GM18867 (cell line): Measurements from ENCODE around the gene ARPC1A.
"Not testable (repeated sequence)": the region's sequence is repeated elsewhere in the genome, so short reads cannot be mapped to it uniquely, and the experiment has no call there.

Experiments
- ATAC-seq: cut with Tn5 transposase; IDR thresholded peaks from one replicate; pipeline ENCODE4 v1.9.1; 2021; ENCODE audit warnings: mild to moderate bottlenecking, moderate library complexity; ENCODE audit not compliant: unreplicated experiment

The ARPC1A gene

DNA sequence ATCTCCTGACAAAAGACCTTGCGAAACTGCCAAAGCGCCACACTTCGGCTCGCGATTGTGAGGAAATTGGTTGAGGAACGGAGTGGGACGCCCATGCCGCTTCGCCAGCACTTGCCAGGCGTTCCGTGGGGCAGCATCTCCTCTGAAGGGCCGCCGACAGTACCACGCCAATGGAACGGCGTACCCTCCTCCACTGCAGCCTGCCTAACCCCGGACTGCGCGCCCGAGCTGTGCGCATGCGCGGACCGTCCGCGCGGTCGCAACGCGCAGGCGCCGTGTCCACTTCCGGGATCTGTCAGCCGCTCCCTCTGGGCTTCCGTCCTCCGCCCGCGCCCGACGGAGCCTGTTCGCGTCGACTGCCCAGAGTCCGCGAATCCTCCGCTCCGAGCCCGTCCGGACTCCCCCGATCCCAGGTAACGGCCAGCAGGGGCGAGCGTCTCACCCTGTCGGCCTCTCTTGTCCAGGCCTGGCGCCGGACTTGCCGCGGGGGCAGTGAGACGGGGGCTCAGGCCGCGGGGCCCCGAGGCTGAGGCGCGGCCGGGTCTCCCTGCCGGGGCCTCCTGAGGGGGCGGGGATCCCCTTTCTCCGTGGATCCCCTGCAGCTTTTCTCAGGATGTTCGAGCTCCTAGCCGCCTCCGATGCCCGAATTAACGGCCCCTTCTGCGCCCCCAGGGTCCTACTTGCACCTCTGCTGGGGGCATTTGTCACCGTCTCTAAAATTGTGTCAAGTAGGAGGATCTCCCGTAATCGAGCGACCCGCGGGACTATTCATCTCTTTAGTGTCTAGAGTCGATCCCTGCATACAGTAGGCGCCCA is at the start of gene ARPC1A:
TSS of gene ARPC1A (plus strand) at position 307 of the 816 bp plus-strand sequence. CDS start 7,456 bp downstream, outside the sequence.
- ATAC-seq: peak; percentile 85

DNA sequence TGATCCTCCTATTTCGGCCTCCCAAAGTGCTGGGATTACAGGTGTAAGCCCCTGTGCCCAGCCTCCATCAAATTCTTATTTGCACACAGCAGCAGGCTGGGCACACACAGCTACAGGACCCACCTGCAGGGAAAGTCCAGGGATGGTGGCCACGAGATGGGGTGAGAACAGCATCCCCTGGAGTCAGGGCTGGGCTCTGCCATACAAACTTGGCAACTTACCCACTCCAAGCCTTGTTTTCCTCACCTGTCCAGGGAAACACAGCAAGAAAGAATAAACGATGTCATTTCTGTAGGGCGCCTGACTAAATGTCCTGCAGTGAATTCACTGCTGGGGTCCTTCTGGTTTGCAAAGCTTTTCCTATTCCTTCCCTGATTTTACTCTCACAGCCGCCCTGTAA is 47.5 kb upstream of the ARPC1A start:
- no peak for ATAC-seq

GRCh38 chr7:99284165-99284564 is 41.5 kb upstream of the ARPC1A start:
- ATAC-seq: not testable (repeated sequence)

- ATAC-seq: no peak
These were observed 37.7 kb upstream of the ARPC1A start for GRCh38 chr7:99287779-99288534.

- no peak for ATAC-seq
These were observed 36.5 kb upstream of the ARPC1A start for GRCh38 chr7:99289185-99289584.

DNA sequence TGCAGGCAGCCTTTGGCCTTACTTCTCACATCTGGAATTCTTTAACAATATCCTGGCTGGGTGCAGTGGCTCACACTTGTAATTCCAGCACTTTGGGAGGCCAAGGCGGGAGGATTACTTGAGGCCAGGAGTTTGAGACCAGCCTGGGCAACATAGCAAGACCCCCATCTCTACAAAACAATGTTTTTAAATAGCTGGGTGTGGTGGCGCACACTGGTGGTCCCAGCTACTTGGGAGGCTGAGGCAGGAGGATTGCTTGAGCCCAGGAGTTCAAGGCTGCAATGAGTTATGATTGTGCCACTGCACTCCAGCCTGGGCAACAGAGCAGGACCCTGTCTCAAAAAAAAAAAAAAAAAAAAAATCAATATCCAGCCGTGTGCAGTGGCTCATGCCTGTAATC is 35.5 kb upstream of the ARPC1A start:
- not testable (repeated sequence) for ATAC-seq

DNA sequence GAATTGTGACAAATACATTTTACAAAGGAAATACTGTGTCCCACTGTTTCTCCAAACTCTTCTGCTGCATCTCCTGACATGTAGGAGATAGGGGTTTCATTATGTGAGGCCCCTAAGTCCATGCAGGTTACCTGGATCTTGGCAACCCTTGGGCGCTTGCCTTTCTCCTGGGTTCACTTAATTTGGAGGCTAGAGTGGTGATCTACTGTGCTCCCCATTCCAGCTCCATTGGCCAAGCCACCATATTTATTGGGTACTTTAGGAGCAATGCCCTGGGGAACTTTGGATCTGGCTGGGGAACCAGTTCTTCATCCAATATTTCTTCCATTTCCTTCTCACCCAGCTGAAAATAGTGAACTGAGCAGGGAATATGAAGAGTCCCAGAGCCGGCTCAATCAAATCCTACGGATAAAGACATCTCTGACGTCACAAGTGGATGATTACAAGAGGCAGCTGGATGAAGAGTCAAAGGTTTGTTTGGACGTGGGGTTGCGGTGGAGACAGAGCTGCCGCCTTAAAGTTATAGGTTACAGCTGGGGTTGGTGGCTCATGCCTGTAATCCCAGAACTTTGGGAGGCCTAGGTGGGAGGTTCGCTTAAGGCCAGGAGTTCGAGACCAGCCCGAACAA is 34.6 kb upstream of the ARPC1A start:
- no peak for ATAC-seq

- ATAC-seq: no peak
These were observed 33.6 kb upstream of the ARPC1A start for GRCh38 chr7:99292127-99292526.

GRCh38 chr7:99293167-99293566 is 32.5 kb upstream of the ARPC1A start:
- ATAC-seq: no peak

- no peak for ATAC-seq
These were observed 32.0 kb upstream of the ARPC1A start for GRCh38 chr7:99293650-99294049.

GRCh38 chr7:99296471-99296870 is 29.2 kb upstream of the ARPC1A start:
- no peak for ATAC-seq

DNA sequence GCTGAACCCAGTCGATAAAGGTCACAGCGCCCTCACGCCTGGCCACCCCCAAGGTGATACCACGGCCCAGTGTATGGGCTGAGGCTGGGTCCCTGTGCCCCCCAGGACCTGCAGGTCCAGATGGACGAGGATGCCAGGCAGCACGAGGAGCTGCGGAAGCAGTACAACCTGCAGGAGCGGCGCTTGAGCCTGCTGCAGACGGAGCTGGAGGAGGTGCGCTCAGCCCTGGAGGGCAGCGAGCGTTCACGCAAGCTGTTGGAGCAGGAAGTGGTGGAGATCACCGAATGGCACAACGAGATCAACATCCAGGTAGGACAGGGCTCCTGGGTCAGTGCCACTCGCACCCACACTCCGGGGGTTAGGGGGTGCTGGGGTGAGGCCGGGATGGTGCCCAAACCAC is 24.2 kb upstream of the ARPC1A start:
- no peak for ATAC-seq

DNA sequence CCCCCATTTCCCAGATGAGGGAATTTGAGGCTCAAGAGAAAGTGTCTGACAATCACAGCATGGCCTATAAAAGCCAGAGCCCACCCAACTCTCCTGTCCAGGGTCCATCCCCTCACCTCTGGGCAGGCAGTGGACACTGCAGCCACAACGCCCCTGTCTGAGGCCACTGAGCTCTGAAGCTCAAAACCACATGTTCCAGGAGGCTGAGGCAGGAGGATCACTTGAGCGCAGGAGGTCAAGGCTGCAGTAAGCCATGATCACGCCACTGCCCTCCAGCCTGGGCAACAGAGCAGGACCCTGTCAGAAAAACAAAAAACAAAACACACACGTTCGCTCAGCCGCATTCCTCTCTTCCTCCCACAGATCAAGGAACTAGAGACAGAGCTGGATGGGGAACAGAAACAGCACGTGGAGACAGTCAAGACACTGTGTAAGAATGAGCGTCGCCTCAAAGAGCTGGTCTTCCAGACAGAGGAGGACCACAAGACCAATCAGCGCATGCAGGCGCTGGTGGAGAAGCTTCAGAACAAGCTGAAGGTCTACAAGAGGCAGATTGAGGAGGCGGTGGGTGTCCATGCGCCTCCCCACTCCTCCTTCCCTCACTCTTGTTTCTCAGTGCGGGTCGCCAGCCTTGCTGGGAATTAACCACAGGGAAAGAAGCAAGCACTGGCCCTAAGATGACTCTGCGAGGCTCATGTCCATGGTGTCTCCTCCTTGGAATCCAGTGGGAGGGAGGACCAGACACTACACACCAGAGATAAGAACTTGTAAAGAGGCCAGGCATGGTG is 20.0 kb upstream of the ARPC1A start:
- no peak for ATAC-seq

- ATAC-seq: no peak
These were observed 17.1 kb upstream of the ARPC1A start for GRCh38 chr7:99308461-99309074.

- ATAC-seq: no peak
These were observed 16.6 kb upstream of the ARPC1A start for GRCh38 chr7:99309111-99309510.

- no peak for ATAC-seq
These were observed 15.7 kb upstream of the ARPC1A start for GRCh38 chr7:99310004-99310403.

GRCh38 chr7:99311702-99312101 is 14.0 kb upstream of the ARPC1A start:
- no peak for ATAC-seq

DNA sequence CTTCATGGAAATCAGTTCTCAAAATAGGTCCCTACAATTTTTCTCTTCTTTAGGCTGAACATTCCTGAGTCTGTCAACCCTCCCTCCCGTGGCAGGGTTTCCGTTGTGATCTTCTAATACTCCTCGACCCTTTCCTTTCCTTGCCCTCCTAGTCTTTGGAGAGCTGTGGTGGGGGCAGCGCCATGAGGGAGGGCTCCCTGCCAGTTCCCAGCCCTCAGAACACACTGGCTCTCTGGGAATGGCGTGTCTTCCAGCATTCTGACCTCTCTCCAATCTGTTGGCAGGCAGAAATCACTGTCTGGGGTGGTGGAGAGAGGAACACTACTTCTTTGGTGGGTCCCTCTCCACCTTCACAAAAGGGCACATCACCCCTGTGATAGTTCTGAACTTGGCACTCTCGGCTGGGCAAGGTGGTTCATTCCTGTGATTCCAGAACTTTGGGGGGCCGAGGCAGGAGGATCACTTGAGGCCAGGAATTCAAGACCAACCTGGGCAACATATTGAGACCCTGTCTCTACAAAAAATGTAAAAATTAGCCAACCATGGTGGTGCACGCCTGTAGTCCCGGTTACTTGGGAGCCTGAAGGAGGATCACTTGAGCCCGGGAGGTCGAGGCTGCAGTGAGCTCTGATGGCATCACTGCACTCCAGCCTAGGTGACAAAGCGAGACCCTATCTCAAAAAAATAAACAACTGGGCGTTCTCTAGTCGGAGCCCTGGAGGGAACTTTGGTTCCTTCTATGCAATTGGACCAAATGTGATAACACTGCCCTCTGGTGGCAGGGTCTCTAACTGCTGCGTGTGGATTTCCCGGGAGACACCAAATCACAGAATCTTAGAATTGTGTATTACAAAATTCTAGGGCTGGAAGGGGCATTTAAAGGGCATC is 13.1 kb upstream of the ARPC1A start:
- no peak for ATAC-seq

- no peak for ATAC-seq
These were observed 12.5 kb upstream of the ARPC1A start for GRCh38 chr7:99313204-99313573.

GRCh38 chr7:99314504-99314903 is 11.2 kb upstream of the ARPC1A start:
- ATAC-seq: peak; percentile 76
